ENCODE measurements around the gene CBR3. TPM values are rescaled to one million over a fixed set of nuclear protein-coding genes. Genes with fewer than 3 reads are reported as not detected.

CBR3 gene
- total and polyA plus RNA-seq, 2 of the 13 experiments (the other 11 are each of a cell fraction or from before 2014, with no cell fraction given), result not detected

DNA sequence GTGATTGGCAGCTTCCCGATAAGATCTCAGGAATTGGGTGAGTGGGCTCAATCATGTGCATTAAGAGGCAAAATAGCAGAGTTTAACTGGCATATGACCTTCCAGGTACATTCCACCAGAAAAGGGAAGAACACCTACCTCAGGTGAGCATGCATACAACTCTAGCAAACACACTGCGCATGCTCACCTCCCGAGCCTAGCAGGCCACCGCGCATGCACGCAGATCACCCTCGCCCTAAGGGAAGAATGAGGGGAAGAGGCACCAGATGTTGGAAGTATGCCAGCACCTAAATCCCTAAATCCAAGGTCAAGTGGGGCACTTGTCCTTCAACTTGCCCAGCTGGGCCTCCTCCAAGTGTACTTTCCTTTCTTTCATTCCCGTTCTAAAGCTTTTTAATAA lies 23.6 kb upstream of the CBR3 start:
- no peaks in the 10 kb centered on the region for H4K20me1 ChIP-seq (ENCODE audit: insufficient read depth, low read length)
- no peaks in the 10 kb centered on the region for H3K9me3 ChIP-seq (ENCODE audit: low read length)
- no peak overlapping the region for H3K27ac ChIP-seq (ENCODE audit: extremely low read length, insufficient read depth, low read length)
- H3K4me1 ChIP-seq (ENCODE audit: insufficient read depth, low read length), result peaks cover 14% of the 10 kb centered on the region
- intact Hi-C loops (cut with micrococcal nuclease; ENCODE audit: unreplicated experiment) (loop anchor here (5.0 kb wide), 1 partner anchor 49 kb away; the partner anchor contains the start of gene SETD4), in situ Hi-C loops (cut with HindIII; ENCODE audit: extremely low pct_ligation_motif_present, low pct_unique_long_range_greater_than_20kb) (no loop called here)
- no peak overlapping the region for H3K4me2 ChIP-seq (ENCODE audit: low read depth, low read length)
- no peak for DNase-seq (ENCODE audit: low spot score)
- no peak for ATAC-seq
- H2AFZ ChIP-seq (ENCODE audit: low read length), result no peak overlapping the region
- no peaks in the 10 kb centered on the region for H3K36me3 ChIP-seq (replicated peaks in 1 of 2; ENCODE audit: control insufficient read depth in 1 of 2, insufficient read depth in 2 of 2, low read length in 2 of 2)
- no peaks in the 10 kb centered on the region for H3K79me2 ChIP-seq (ENCODE audit: insufficient read depth, low read length)
- CTCF ChIA-PET (ENCODE audit: low intra/inter-chr PET ratio, low total read pairs), result no interaction called here
- 63% methylated on average over 2 of the region's 8 CpGs for WGBS (ENCODE audit: low lambda C conversion rate)
- no peak overlapping the region for H3K4me3 ChIP-seq (replicated peaks in 1 of 3; ENCODE audit: insufficient read depth in 1 of 3, low read depth in 2 of 3, low read length in 3 of 3)
- peaks cover 0 to 14% of the 10 kb centered on the region in 2 experiments; a peak in 3 of 5 replicates for H3K27me3 ChIP-seq (ENCODE audit: control insufficient read depth in 1 of 2, insufficient read depth in 2 of 2, low read length in 2 of 2)
- FAIRE-seq, result no peak
- BruUV-seq (replicated peaks), result no TSS peak
- TF ChIP-seq, protein P1, sequence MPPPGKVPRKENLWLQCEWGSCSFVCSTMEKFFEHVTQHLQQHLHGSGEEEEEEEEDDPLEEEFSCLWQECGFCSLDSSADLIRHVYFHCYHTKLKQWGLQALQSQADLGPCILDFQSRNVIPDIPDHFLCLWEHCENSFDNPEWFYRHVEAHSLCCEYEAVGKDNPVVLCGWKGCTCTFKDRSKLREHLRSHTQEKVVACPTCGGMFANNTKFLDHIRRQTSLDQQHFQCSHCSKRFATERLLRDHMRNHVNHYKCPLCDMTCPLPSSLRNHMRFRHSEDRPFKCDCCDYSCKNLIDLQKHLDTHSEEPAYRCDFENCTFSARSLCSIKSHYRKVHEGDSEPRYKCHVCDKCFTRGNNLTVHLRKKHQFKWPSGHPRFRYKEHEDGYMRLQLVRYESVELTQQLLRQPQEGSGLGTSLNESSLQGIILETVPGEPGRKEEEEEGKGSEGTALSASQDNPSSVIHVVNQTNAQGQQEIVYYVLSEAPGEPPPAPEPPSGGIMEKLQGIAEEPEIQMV (CRISPR knock-in tag; IDR thresholded peaks at IDR 0.05; ENCODE audit: low read depth), result no peak
- TF ChIP-seq SKI (IDR thresholded peaks at IDR 0.05; ENCODE audit: partially characterized antibody) (no peak), MAFG (CRISPR knock-in tag; IDR thresholded peaks at IDR 0.05) (no peak), EHMT2 (IDR thresholded peaks at IDR 0.05; ENCODE audit: borderline replicate concordance, low read depth, low read length) (no peak), ZFP36 (IDR thresholded peaks at IDR 0.05; ENCODE audit: borderline replicate concordance, low read depth, low read length, partially characterized antibody) (no peak)
- POLR2A ChIA-PET, result no interaction called here
- no peak overlapping the region for H3K9ac ChIP-seq (ENCODE audit: insufficient read depth, low read depth, low read length)
